Measurements from ENCODE around the gene CYGB. TPM values are rescaled to one million over a fixed set of nuclear protein-coding genes. Genes with fewer than 3 reads are reported as not detected.
"Not testable (repeated sequence)": the region's sequence is repeated elsewhere in the genome, so short reads cannot be mapped to it uniquely, and the experiment has no call there.

CYGB gene
- total RNA-seq, 1 donor from 2014 or later, result 9.1 TPM

- Mint-ChIP-seq H3K27ac (ENCODE audit: unreplicated experiment) (peak overlapping the region; percentile 41), H3K9me3 (ENCODE audit: unreplicated experiment) (no peaks in the 10 kb centered on the region), H3K4me1 (ENCODE audit: unreplicated experiment) (peaks cover 13% of the 10 kb centered on the region), H3K4me3 (ENCODE audit: unreplicated experiment) (no peak overlapping the region), H3K27me3 (ENCODE audit: unreplicated experiment) (no peaks in the 10 kb centered on the region), H3K36me3 (ENCODE audit: unreplicated experiment) (peaks cover 16% of the 10 kb centered on the region)
- TF ChIP-seq, protein P1, sequence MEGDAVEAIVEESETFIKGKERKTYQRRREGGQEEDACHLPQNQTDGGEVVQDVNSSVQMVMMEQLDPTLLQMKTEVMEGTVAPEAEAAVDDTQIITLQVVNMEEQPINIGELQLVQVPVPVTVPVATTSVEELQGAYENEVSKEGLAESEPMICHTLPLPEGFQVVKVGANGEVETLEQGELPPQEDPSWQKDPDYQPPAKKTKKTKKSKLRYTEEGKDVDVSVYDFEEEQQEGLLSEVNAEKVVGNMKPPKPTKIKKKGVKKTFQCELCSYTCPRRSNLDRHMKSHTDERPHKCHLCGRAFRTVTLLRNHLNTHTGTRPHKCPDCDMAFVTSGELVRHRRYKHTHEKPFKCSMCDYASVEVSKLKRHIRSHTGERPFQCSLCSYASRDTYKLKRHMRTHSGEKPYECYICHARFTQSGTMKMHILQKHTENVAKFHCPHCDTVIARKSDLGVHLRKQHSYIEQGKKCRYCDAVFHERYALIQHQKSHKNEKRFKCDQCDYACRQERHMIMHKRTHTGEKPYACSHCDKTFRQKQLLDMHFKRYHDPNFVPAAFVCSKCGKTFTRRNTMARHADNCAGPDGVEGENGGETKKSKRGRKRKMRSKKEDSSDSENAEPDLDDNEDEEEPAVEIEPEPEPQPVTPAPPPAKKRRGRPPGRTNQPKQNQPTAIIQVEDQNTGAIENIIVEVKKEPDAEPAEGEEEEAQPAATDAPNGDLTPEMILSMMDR (IDR thresholded peaks at IDR 0.05), result no peak
- no peak for DNase-seq (ENCODE audit: extremely low spot score, unreplicated experiment)
Observed at GRCh38 chr17:76567634-76568432, 30.3 kb upstream of the CYGB start.

DNA sequence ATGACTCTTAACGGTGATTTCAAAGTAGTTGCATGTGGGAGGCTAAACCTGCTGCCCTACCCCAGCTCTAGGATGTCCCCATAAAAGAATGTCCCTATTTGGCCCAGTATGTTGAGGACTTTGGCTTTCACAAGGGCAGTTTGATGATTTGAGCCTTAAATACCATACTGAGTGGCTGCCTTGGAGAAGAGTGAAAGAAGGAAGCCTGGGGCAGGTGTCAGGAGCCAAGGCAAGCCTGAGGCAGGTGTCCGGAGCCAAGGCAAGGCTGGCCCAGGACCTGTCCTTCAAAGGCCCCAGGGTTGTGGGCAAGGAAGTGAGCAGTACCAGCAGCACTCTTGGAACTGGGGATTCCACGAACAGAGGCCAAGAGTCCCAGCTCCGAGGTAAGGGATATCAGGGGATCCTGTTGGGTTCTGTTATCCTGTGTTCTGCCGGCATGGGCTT, 29.5 kb upstream of the CYGB start:
- DNase-seq (ENCODE audit: extremely low spot score, unreplicated experiment), result no peak

GRCh38 chr17:76566613-76566943, 29.1 kb upstream of the CYGB start:
- no peaks in the 10 kb centered on the region for H3K9me3 Mint-ChIP-seq (ENCODE audit: unreplicated experiment)
- H3K36me3 Mint-ChIP-seq (ENCODE audit: unreplicated experiment), result peaks cover 20% of the 10 kb centered on the region
- TF ChIP-seq, protein P1 (IDR thresholded peaks at IDR 0.05), result no peak
- H3K27me3 Mint-ChIP-seq (ENCODE audit: unreplicated experiment), result no peaks in the 10 kb centered on the region
- DNase-seq (ENCODE audit: extremely low spot score, unreplicated experiment), result no peak
- no peak overlapping the region for H3K4me3 Mint-ChIP-seq (ENCODE audit: unreplicated experiment)
- peaks cover 16% of the 10 kb centered on the region for H3K4me1 Mint-ChIP-seq (ENCODE audit: unreplicated experiment)
- H3K27ac Mint-ChIP-seq (ENCODE audit: unreplicated experiment), result no peak overlapping the region

More for the DNA sequence above, 29.5 kb upstream of the CYGB start:
- TF ChIP-seq, protein P1 (IDR thresholded peaks at IDR 0.05), result no peak
- H3K27ac Mint-ChIP-seq (ENCODE audit: unreplicated experiment), result no peak overlapping the region
- peaks cover 18% of the 10 kb centered on the region for H3K36me3 Mint-ChIP-seq (ENCODE audit: unreplicated experiment)
- no peaks in the 10 kb centered on the region for H3K9me3 Mint-ChIP-seq (ENCODE audit: unreplicated experiment)
- peaks cover 14% of the 10 kb centered on the region for H3K4me1 Mint-ChIP-seq (ENCODE audit: unreplicated experiment)
- H3K4me3 Mint-ChIP-seq (ENCODE audit: unreplicated experiment), result no peak overlapping the region
- H3K27me3 Mint-ChIP-seq (ENCODE audit: unreplicated experiment), result no peaks in the 10 kb centered on the region

DNA sequence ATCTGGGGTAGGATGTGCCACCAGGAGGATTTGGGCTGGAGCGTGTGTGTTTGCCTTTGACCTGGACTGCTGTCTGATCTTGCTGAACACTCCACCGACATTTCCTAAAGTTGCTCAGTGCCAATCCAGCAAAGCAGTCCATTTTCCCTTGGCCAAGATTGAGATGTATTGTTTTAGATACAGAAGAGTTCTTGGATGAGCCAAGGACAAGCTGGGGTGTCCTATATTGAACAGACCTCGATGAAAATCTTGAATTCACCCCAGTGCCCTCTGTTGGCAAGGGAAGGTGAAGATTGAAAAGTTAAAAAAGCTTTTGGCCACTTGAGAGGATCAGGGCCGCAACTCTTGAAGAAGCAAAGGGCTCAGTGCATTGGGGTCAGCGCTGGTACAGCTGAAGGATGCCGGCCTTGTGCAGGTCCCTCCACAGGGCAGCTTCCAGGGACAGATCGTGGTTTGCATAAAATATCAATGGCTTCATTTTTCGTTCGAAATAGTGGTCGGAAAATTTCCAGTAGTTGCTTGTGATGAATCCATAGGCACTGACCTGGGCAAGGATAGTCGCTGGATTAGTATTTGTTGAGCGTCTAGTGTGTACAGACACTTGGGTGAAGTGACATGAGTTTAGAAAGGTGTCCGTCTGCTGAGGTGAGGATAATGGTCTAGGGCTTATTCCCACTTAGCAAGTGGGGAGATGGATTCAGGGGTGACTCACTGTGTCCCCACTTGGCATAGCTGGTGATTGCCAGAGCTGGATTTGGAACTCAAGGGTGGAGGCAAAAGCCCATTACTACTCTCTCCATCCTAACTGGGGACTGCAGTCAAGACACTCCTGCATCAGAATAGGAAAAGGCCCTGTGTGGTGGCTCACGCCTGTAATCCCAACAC, 28.5 kb upstream of the CYGB start:
- H3K27me3 Mint-ChIP-seq (ENCODE audit: unreplicated experiment), result no peaks in the 10 kb centered on the region

GRCh38 chr17:76564991-76565727, 27.6 kb upstream of the CYGB start:
- not testable (repeated sequence) for DNase-seq (ENCODE audit: extremely low spot score, unreplicated experiment); H3K27ac Mint-ChIP-seq (ENCODE audit: unreplicated experiment); H3K27me3 Mint-ChIP-seq (ENCODE audit: unreplicated experiment); H3K9me3 Mint-ChIP-seq (ENCODE audit: unreplicated experiment); H3K4me3 Mint-ChIP-seq (ENCODE audit: unreplicated experiment)
- H3K4me1 Mint-ChIP-seq (ENCODE audit: unreplicated experiment), result peaks cover 17% of the 10 kb centered on the region
- H3K36me3 Mint-ChIP-seq (ENCODE audit: unreplicated experiment), result peaks cover 22% of the 10 kb centered on the region

More for the DNA sequence above, 28.5 kb upstream of the CYGB start:
- DNase-seq (ENCODE audit: extremely low spot score, unreplicated experiment), result no peak
- Mint-ChIP-seq H3K4me3 (ENCODE audit: unreplicated experiment) (no peak overlapping the region), H3K36me3 (ENCODE audit: unreplicated experiment) (peaks cover 22% of the 10 kb centered on the region), H3K27ac (ENCODE audit: unreplicated experiment) (no peak overlapping the region), H3K9me3 (ENCODE audit: unreplicated experiment) (no peaks in the 10 kb centered on the region), H3K4me1 (ENCODE audit: unreplicated experiment) (peaks cover 17% of the 10 kb centered on the region)
- TF ChIP-seq, protein P1 (IDR thresholded peaks at IDR 0.05), result no peak

DNA sequence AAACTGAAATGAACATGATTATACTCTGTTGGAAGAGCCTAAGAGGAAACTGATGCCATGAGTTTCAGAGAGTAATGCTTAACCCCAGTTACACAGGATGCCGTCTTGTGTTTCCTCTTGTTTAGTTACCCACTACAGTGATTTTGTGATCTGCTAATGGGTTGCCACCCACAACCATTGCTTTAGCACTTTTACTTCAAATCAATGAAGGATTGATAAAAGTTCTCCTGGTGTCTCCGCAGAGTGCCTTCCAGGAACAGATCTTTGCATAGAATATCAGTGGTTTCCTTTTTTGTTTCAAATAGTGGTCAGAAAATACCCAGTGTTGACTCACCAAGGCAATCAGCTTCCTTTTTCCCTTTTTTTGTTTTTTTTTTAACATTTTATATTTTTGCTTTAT, 25.9 kb upstream of the CYGB start:
- Mint-ChIP-seq H3K4me1 (ENCODE audit: unreplicated experiment) (peaks cover 28% of the 10 kb centered on the region), H3K36me3 (ENCODE audit: unreplicated experiment) (peaks cover 25% of the 10 kb centered on the region)
- not testable (repeated sequence) for H3K9me3 Mint-ChIP-seq (ENCODE audit: unreplicated experiment); H3K27me3 Mint-ChIP-seq (ENCODE audit: unreplicated experiment); H3K27ac Mint-ChIP-seq (ENCODE audit: unreplicated experiment); H3K4me3 Mint-ChIP-seq (ENCODE audit: unreplicated experiment); DNase-seq (ENCODE audit: extremely low spot score, unreplicated experiment)

Data from osteocyte (in vitro differentiated cells).